ENCODE results near the gene SNCAIP. TPM values are rescaled to one million over a fixed set of nuclear protein-coding genes. Genes with fewer than 3 reads are reported as not detected.
"Not testable (repeated sequence)": the region's sequence is repeated elsewhere in the genome, so short reads cannot be mapped to it uniquely, and the experiment has no call there.

The SNCAIP gene
- total RNA-seq, 3 donors from 2014 or later: 1.2 to 4.7 (median 2.7) TPM

DNA sequence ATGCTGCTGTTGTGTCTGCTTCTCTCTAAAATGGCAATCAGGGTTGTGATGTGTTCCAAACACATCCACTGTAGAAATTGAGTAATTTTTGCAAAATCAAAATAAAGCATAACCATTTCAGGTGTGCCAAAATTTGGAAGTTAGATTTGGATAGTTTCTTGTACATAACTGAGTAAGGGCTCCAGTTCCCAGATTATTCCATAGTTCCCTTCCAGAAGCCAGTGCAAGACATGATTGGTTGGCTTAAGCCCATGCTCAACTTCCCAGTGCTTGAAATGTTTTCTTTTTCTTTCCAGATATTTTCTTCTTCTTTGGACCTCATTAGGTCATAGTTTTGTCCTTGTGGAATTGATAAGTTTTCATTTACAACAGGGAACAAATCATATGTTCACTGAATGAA, 64.2 kb downstream of the SNCAIP start:
- DNase-seq: no peak
- no peaks in the 10 kb centered on the region for H3K9me3 ChIP-seq
- H3K36me3 ChIP-seq (ENCODE audit: low read depth): no peaks in the 10 kb centered on the region
- no peak for TF ChIP-seq CTCF (IDR thresholded peaks at IDR 0.05)
- H3K4me3 ChIP-seq: no peak overlapping the region
- no peaks in the 10 kb centered on the region for H3K4me1 ChIP-seq (ENCODE audit: low read depth)
- ATAC-seq: no peak
- intact Hi-C loops (cut with DNase I, micrococcal nuclease): no loop called here

DNA sequence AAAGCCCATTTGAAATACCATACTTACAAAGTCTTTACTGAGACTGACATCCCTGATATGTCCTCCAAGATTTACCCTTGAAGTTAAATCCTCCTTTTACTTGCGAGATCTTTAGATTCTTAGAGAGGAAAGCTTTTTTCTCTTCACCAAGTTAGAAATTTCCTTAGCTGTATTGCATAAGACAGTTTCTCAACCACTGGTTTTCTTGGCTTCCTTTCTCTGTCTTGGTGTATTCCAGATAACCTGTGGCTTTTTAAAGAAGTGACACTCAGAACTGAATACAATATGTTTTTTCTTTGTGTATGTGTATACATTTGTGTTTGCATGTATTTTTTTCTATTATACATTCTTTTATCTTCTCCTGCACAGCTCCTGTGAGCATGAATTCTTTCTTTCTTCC, 65.0 kb downstream of the SNCAIP start:
- TF ChIP-seq CTCF (IDR thresholded peaks at IDR 0.05): no peak
- DNase-seq (no peak), ATAC-seq (no peak)
- Histone ChIP-seq H3K4me1 (ENCODE audit: low read depth) (no peaks in the 10 kb centered on the region), H3K4me3 (no peak overlapping the region), H3K36me3 (ENCODE audit: low read depth) (no peaks in the 10 kb centered on the region), H3K9me3 (no peaks in the 10 kb centered on the region)
- intact Hi-C loops (cut with DNase I, micrococcal nuclease): no loop called here

- ATAC-seq; H3K9me3 ChIP-seq; intact Hi-C loops (cut with DNase I, micrococcal nuclease); H3K4me1 ChIP-seq (ENCODE audit: low read depth); H3K4me3 ChIP-seq; H3K36me3 ChIP-seq (ENCODE audit: low read depth); DNase-seq: not testable (repeated sequence)
These were observed 70.9 kb downstream of the SNCAIP start for GRCh38 chr5:122382938-122383337.

GRCh38 chr5:122384739-122385235, 72.8 kb downstream of the SNCAIP start:
- intact Hi-C loops (cut with DNase I, micrococcal nuclease): no loop called here
- ATAC-seq: no peak
- no peak for DNase-seq
- Histone ChIP-seq H3K9me3 (no peaks in the 10 kb centered on the region), H3K36me3 (ENCODE audit: low read depth) (no peaks in the 10 kb centered on the region), H3K4me1 (ENCODE audit: low read depth) (no peaks in the 10 kb centered on the region), H3K4me3 (no peak overlapping the region)
- no peak for TF ChIP-seq CTCF (IDR thresholded peaks at IDR 0.05)

DNA sequence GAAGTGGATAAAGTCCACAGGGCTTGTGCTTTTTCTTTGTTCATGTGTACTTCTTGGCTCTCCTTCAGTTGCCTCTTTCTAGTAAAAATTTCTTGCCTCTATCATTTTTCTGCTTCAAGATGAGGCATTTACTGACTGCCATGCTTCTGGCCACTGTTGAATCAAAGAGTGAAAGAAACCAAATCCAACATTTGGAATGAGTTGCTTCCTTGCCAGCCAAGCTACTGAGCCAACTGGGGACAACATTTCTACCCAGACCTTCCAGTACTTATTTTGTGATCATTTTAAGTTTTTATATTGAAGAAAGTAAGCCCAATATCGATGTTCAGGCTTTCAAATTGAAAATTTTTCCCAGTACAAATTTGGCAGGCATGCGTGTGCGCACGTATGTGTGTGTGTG, 73.2 kb downstream of the SNCAIP start:
- DNase-seq (no peak), ATAC-seq (no peak)
- no peak overlapping the region for H3K4me3 ChIP-seq
- no peaks in the 10 kb centered on the region for H3K36me3 ChIP-seq (ENCODE audit: low read depth)
- intact Hi-C loops (cut with DNase I, micrococcal nuclease): no loop called here
- no peaks in the 10 kb centered on the region for H3K4me1 ChIP-seq (ENCODE audit: low read depth)
- no peaks in the 10 kb centered on the region for H3K9me3 ChIP-seq
- no peak for TF ChIP-seq CTCF (IDR thresholded peaks at IDR 0.05)

DNA sequence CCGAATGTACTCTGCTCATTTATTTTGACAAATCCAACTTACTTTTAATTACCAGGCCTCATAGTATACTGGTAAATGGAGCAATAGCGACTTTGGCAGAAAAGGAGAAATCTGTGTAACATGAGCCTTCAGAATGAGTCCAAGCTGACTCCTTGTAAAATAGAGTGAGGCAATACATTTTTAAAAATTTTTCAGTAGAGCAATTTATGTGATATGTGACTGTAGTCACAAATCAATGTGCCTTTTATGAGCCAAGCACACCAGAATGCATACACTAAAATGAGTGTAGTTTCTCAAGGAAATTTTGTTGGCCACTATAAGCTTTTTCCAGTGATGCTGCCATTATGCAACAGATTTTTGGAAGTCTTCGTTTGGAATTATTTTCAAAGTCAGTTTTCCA, 73.8 kb downstream of the SNCAIP start:
- intact Hi-C loops (cut with DNase I, micrococcal nuclease): no loop called here
- H3K9me3 ChIP-seq: no peaks in the 10 kb centered on the region
- no peaks in the 10 kb centered on the region for H3K4me1 ChIP-seq (ENCODE audit: low read depth)
- no peak for DNase-seq
- no peak for TF ChIP-seq CTCF (IDR thresholded peaks at IDR 0.05)
- ATAC-seq: no peak
- no peaks in the 10 kb centered on the region for H3K36me3 ChIP-seq (ENCODE audit: low read depth)
- no peak overlapping the region for H3K4me3 ChIP-seq

Measured in mucosa of descending colon (tissue), 3 donors.